IMR-90 (cell line): ENCODE measurements around the gene ABLIM3. TPM values are rescaled to one million over a fixed set of nuclear protein-coding genes. Genes with fewer than 3 reads are reported as not detected.

Source experiments
- ATAC-seq: fragments of 200-7000 bp; cut with Tn5 transposase; 2 replicates; pipeline ENCODE4 v1.9.1; 2020; ENCODE audit warnings: low read depth, mild to moderate bottlenecking, moderate library complexity
- BruUV-seq: library from RNA; stranded (reverse); fragments of 400-500 nt; replicated peaks from 2 replicates; lab custom pipeline; 2021; lab: Mats Ljungman, UMichigan
- CTCF ChIA-PET: fragments of 300-600 bp; formaldehyde crosslinking; extraction: SDS; loops from one replicate; lab custom pipeline; 2021; ENCODE audit warnings: antibody characterized with exemption; lab: Yijun Ruan, JAX
- POLR2A ChIA-PET: fragments of 300-600 bp; sonication (Branson Sonifier 250); formaldehyde crosslinking; loops from one replicate; lab custom pipeline; 2022; ENCODE audit warnings: antibody characterized with exemption; ENCODE audit not compliant: unreplicated experiment; lab: Charles Lee
- DNase-seq: peaks from one replicate; pipeline ENCODE4 v3.0.0; 2013
- H2AFZ ChIP-seq: replicated peaks from 2 replicates; pipeline ENCODE3; 2013; ENCODE audit warnings: low read length, mild to moderate bottlenecking; ENCODE audit not compliant: poor library complexity
- H2AK5ac ChIP-seq: 2 replicates; pipeline ENCODE4 v1.6.1; 2013; ENCODE audit warnings: low read depth, low read length, inconsistent platforms
- H2AK9ac ChIP-seq: replicated peaks from 2 replicates; pipeline ENCODE3; 2013; ENCODE audit warnings: mild to moderate bottlenecking, low read depth, low read length, moderate library complexity; ENCODE audit not compliant: poor library complexity
- H2BK120ac ChIP-seq: 2 replicates; pipeline ENCODE4 v1.6.1; 2013; ENCODE audit warnings: low read depth, low read length, inconsistent platforms
- H2BK15ac ChIP-seq: 3 replicates; pipeline ENCODE4 v1.6.1; 2013; ENCODE audit warnings: low read depth, low read length, inconsistent platforms
- H2BK20ac ChIP-seq: 2 replicates; pipeline ENCODE4 v1.6.1; 2013; ENCODE audit warnings: low read depth, mild to moderate bottlenecking, inconsistent platforms, low read length, moderate library complexity
- H2BK5ac ChIP-seq: 2 replicates; pipeline ENCODE4 v1.6.1; 2013; ENCODE audit warnings: mild to moderate bottlenecking, low read depth, low read length, inconsistent platforms; ENCODE audit not compliant: poor library complexity, severe bottlenecking
- H3K14ac ChIP-seq: replicated peaks from 2 replicates; pipeline ENCODE4 v1.6.1; 2013; ENCODE audit warnings: low read depth, low read length, inconsistent platforms
- H3K18ac ChIP-seq: 2 replicates; pipeline ENCODE4 v1.6.1; 2013; ENCODE audit warnings: low read depth, low read length, control low read depth
- H3K23ac ChIP-seq: 2 replicates; pipeline ENCODE4 v1.6.1; 2013; ENCODE audit warnings: low read depth, low read length, inconsistent platforms
- H3K27ac ChIP-seq: 2 replicates; pipeline ENCODE4 v1.5.1; 2013; ENCODE audit warnings: mild to moderate bottlenecking, control low read depth, low read length; ENCODE audit not compliant: insufficient read depth
- H3K27me3 ChIP-seq: 2 replicates; pipeline ENCODE4 v1.6.1; 2013; ENCODE audit warnings: low read length; ENCODE audit not compliant: control insufficient read depth, insufficient read depth
- H3K36me3 ChIP-seq: 2 replicates; pipeline ENCODE4 v1.6.1; 2013; ENCODE audit warnings: low read length, mixed read lengths; ENCODE audit not compliant: control insufficient read depth, insufficient read depth
- H3K4ac ChIP-seq: 2 replicates; pipeline ENCODE4 v1.6.1; 2013; ENCODE audit warnings: low read depth, low read length, inconsistent platforms
- H3K4me1 ChIP-seq: 2 replicates; pipeline ENCODE4 v1.6.1; 2013; ENCODE audit warnings: low read length, mixed read lengths; ENCODE audit not compliant: control insufficient read depth, insufficient read depth
- H3K4me2 ChIP-seq: 2 replicates; pipeline ENCODE4 v1.6.1; 2013; ENCODE audit warnings: low read depth, mild to moderate bottlenecking, control low read depth, low read length, moderate library complexity
- H3K4me3 ChIP-seq: 2 replicates; pipeline ENCODE4 v1.5.1; 2013; ENCODE audit warnings: low read depth, mild to moderate bottlenecking, control low read depth, low read length, moderate library complexity; ENCODE audit not compliant: insufficient read depth
- H3K56ac ChIP-seq: 2 replicates; pipeline ENCODE4 v1.6.1; 2013; ENCODE audit warnings: low read length, inconsistent platforms; ENCODE audit not compliant: insufficient read depth; ENCODE audit errors: extremely low read depth
- H3K79me1 ChIP-seq, 2 experiments: 2 replicates each; pipeline ENCODE4 v1.6.1; 2013; ENCODE audit warnings: low read length in 2 of 2, inconsistent platforms in 1 of 2, low read depth in 1 of 2
- H3K9ac ChIP-seq: 2 replicates; pipeline ENCODE4 v1.6.1; 2013; ENCODE audit warnings: low read depth, low read length, control low read depth
- H3K9me1 ChIP-seq: 2 replicates; pipeline ENCODE4 v1.6.1; 2013; ENCODE audit warnings: low read length, inconsistent platforms; ENCODE audit not compliant: insufficient read depth
- H3K9me3 ChIP-seq: 2 replicates; pipeline ENCODE4 v1.6.1; 2013; ENCODE audit warnings: low read length; ENCODE audit not compliant: control insufficient read depth, insufficient read depth
- H4K20me1 ChIP-seq: 2 replicates; pipeline ENCODE4 v1.6.1; 2013; ENCODE audit warnings: low read length, inconsistent platforms; ENCODE audit not compliant: insufficient read depth
- H4K5ac ChIP-seq: 2 replicates; pipeline ENCODE4 v1.6.1; 2013; ENCODE audit warnings: mild to moderate bottlenecking, low read depth, low read length, control low read depth
- H4K8ac ChIP-seq, 2 experiments: 2 replicates each; pipeline ENCODE4 v1.6.1; 2013; ENCODE audit warnings: low read depth in 2 of 2, low read length in 2 of 2, control low read depth in 1 of 2, inconsistent platforms in 1 of 2
- H4K91ac ChIP-seq: 2 replicates; pipeline ENCODE4 v1.6.1; 2013; ENCODE audit warnings: low read depth, low read length, inconsistent platforms; ENCODE audit not compliant: insufficient read depth
- CEBPB ChIP-seq: IDR thresholded peaks from 2 replicates; pipeline ENCODE4 v1.6.1; 2012; ENCODE audit warnings: low read depth, low read length, improper control_type of control experiment
- WGBS, 2 experiments: methylation state at CpG; one replicate each; pipeline versions ENCODE4 v1.1.5 to v1.1.7; 2013; ENCODE audit warnings: missing lambda C conversion rate in 2 of 2; ENCODE audit not compliant: insufficient read length in 1 of 2; ENCODE audit errors: extremely low coverage in 2 of 2; 5-methylcytosine and 5-hydroxymethylcytosine counted together
- dilution Hi-C: fragments of 300-500 bp; cut with HindIII; formaldehyde crosslinking; loops from one replicate; pipeline ENCODE4 v1.14.3; 2018; ENCODE audit warnings: low sequenced_read_pairs; ENCODE audit not compliant: unreplicated experiment
- in situ Hi-C: fragments of 300-500 bp; cut with MboI; formaldehyde crosslinking; loops from 3 replicates; pipeline ENCODE4 v1.14.3; 2019; ENCODE audit warnings: low sequenced_read_pairs, inconsistent platforms, mixed read lengths
- intact Hi-C: fragments of 100-400 bp; cut with micrococcal nuclease; formaldehyde crosslinking; loops from 2 replicates; pipeline ENCODE4 v1.10.0; 2022
- polyA plus RNA-seq, 3 experiments: library from polyadenylated mRNA; depleted of rRNA; stranded (reverse); fragments of >200 nt; gene quantifications; 2 replicates each; pipeline ENCODE4 v1.2.3, GENCODE V29; 2012; ENCODE audit warnings: low replicate concordance in 1 of 3
- total RNA-seq: library from RNA; depleted of rRNA; stranded (reverse); fragments of >200 nt; gene quantifications from 2 replicates; pipeline ENCODE4 v1.2.3, GENCODE V29; 2012
- TF ChIP-seq, protein P1 (sequence below): conservative IDR thresholded peaks from 2 replicates; pipeline ENCODE4 v1.5.1; 2012; ENCODE audit warnings: mild to moderate bottlenecking, low read depth, low read length, improper control_type of control experiment

Gene ABLIM3
- total and polyA plus RNA-seq, 2 of the 4 experiments (the other 2 are of a cell fraction): 33.3 to 69.9 TPM

DNA sequence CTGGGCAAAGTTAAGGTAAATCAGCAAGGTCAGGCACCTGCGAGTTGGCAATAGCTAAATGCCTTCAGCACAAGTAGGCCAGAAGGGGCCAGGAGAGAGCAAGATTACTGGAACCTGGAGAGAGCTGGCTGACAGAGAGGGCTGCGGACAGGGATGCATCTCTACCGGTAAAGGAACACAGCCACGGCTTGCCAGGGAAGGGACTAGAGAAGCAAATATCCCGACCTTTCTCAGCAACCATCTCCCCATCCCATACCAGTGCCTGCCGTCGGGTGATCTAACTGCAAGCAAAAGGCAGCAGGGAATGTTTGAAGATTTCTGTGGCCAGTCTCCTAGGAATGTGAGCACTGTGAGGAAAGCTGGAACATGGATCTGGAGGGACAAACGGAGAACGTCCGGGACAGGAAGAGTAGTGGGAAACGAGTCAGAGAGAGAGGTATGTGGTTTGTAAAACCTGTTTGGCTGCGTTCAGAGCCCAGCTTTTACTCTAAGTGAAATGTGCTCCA lies 15.9 kb upstream of the ABLIM3 start:
- no peak overlapping the region for H3K18ac ChIP-seq
- in situ Hi-C loops: no loop called here

More for the DNA sequence above, 15.9 kb upstream of the ABLIM3 start:
- ChIA-PET CTCF (interaction anchor here (0.6 to 3.7 kb wide), 6 partner anchors 9 to 643 kb away, joined by 3 to 25 read pairs (median 4); no protein-coding TSS in a partner anchor), POLR2A (interaction anchor here (1.0 kb wide), 1 partner anchor 18 kb away, joined by 3 read pairs; no protein-coding TSS in a partner anchor)
- Histone ChIP-seq H3K56ac (no peak overlapping the region), H3K4me3 (no peak overlapping the region), H2BK120ac (peak overlapping the region; percentile 10; the same call in 1 of the 2 replicates), H3K14ac (no peak overlapping the region), H2BK5ac (no peak overlapping the region), H2BK20ac (no peak overlapping the region), H3K27ac (no peak overlapping the region), H3K23ac (no peak overlapping the region), H3K36me3 (no peaks in the 10 kb centered on the region), H3K4me2 (no peak overlapping the region), H3K4ac (no peak overlapping the region), H4K5ac (no peak overlapping the region), H3K27me3 (no peaks in the 10 kb centered on the region; the same call in 1 of the 2 replicates), H3K9ac (no peak overlapping the region), H2AFZ (peak overlapping the region; percentile 80), H2AK5ac (no peak overlapping the region), H4K8ac (peak overlapping the region in 1 of 2 experiments; percentile 17; a peak in 1 of 4 replicates), H2AK9ac (no peak overlapping the region), H4K91ac (0 out of 2 replicates have a peak overlapping the region, but pooled peaks have one; percentile 2), H3K9me3 (no peaks in the 10 kb centered on the region), H4K20me1 (no peaks in the 10 kb centered on the region), H3K4me1 (peaks cover 8% of the 10 kb centered on the region), H2BK15ac (0 out of 3 replicates have a peak overlapping the region, but pooled peaks have one; percentile 52), H3K9me1 (peaks cover 4% of the 10 kb centered on the region; the same call in 1 of the 2 replicates), H3K79me1 (no peaks in the 10 kb centered on the region)
- TF ChIP-seq, protein P1, sequence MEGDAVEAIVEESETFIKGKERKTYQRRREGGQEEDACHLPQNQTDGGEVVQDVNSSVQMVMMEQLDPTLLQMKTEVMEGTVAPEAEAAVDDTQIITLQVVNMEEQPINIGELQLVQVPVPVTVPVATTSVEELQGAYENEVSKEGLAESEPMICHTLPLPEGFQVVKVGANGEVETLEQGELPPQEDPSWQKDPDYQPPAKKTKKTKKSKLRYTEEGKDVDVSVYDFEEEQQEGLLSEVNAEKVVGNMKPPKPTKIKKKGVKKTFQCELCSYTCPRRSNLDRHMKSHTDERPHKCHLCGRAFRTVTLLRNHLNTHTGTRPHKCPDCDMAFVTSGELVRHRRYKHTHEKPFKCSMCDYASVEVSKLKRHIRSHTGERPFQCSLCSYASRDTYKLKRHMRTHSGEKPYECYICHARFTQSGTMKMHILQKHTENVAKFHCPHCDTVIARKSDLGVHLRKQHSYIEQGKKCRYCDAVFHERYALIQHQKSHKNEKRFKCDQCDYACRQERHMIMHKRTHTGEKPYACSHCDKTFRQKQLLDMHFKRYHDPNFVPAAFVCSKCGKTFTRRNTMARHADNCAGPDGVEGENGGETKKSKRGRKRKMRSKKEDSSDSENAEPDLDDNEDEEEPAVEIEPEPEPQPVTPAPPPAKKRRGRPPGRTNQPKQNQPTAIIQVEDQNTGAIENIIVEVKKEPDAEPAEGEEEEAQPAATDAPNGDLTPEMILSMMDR: 0 out of 2 replicates have a peak, but pooled peaks have one; percentile 20
- no peak for TF ChIP-seq CEBPB
- intact Hi-C loops: loop anchor here (5.0 kb wide), 2 partner anchors 298 to 637 kb away; partner anchors contain the start of gene ADRB2
- ATAC-seq (peak; percentile 18; the same call in 1 of the 2 replicates), DNase-seq (peak; percentile 18)
- no CpG with 5 or more reads among the region's 12 CpGs for WGBS, 2 experiments
- dilution Hi-C loops: no loop called here
- no TSS peak for BruUV-seq
